NOMO-1 (cell line): ENCODE results near the gene PRR20D.
"Not testable (repeated sequence)": the region's sequence is repeated elsewhere in the genome, so short reads cannot be mapped to it uniquely, and the experiment has no call there.

Experiments used
- DNase-seq, 2 experiments: peaks; one replicate each; lab custom pipeline; 2025; ENCODE audit not compliant: unreplicated experiment in 2 of 2; lab: John Stamatoyannopoulos, UW

The PRR20D gene

GRCh38 chr13:57160332-57160731, at the start of gene PRR20D:
PRR20D (plus strand) TSS chr13:57160632; CDS start chr13:57161019, 387 bp downstream.
- DNase-seq, result not testable (repeated sequence)

DNA sequence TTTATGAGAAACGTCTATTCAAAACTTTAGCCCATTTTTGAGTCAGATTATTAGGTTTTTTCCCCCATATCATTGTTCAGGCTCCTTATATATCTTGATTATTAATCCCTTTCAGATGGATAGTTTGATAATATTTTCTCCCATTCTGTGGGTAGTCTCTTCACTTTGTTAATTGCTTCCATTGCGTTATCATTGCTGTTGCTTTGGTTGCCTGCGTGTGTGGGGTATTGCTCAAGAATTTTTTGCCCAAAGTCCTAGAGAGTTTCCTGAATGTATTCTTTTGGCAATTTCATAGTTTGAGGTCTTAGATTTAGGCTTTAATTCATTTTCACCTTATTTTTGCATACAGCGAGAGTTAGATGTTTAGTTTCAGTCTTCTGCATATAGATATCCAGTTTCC, 45.5 kb upstream of the PRR20D start:
- DNase-seq, result no peak

GRCh38 chr13:57123681-57124080, 36.8 kb upstream of the PRR20D start:
- no peak for DNase-seq

DNA sequence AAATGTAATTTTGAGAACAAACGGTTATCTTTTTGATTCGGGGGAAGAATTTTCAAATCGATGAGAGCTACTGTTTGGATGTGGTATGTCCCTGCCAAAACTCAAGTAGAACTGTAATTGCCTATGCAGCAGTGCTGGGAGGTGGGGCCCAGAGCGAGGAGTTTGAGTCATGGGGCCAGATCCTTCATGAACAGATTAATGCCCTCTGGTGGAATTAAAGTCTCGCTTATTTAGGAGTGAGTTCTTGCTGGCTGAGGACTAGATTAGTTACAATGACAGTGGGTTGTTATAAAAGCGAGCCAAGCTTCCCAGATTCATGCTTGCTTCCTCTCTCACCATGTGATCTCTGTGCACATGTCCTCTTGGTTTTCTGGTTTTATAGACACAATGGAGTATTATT, 31.5 kb upstream of the PRR20D start:
- no peak for DNase-seq

DNA sequence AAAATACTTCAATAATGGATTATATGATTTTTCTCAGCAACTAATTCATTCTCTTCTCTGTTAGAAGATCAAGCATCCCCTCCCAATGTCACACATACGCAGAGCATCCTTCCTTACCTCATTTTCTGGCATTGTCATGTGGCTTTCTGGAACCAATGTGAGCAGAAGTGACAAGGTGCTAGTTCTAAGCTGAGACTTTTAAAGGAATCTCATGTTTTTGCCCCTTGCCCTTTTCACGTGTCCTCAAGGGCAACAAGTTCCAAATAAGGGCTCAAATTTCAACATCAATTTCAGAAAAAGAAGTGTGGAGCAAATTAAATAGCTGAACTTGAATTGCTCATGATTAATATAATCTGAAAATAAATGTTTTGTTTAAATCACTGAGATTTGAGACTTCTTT, 24.3 kb upstream of the PRR20D start:
- no peak for DNase-seq

- no peak for DNase-seq
Measured at GRCh38 chr13:57137585-57137984, 22.8 kb upstream of the PRR20D start.

GRCh38 chr13:57138988-57139387, 21.4 kb upstream of the PRR20D start:
- no peak for DNase-seq

GRCh38 chr13:57139781-57140180, 20.7 kb upstream of the PRR20D start:
- not testable (repeated sequence) for DNase-seq

GRCh38 chr13:57140235-57140968, 20.0 kb upstream of the PRR20D start, which contains the start of gene PRR20A:
PRR20A (plus strand) TSS chr13:57140918; CDS start chr13:57141305, 387 bp downstream.
- not testable (repeated sequence) for DNase-seq

DNA sequence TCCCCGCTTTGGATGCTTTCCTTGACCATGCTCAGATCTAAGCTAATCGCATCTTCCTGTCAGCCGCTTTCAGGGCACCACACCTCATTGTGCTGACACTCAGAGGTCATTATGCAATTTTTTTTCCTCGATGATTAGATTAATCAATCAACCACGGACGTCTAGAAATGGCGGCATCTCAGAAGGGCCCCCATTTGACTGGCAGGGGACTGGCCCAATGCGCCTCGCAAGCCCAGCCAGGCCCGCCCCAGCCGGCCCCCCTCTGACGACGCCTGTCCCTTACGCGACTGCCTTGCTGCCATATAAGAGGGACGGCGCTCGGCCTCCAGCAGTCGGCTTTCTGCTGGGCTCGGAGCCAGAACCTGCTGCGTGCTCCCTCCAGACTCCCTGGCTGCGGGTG, 13.2 kb upstream of the PRR20D start, which contains the start of gene PRR20B:
PRR20B (plus strand) TSS at position 301 of the 400 bp plus-strand sequence. CDS start 387 bp downstream, outside the sequence.
- DNase-seq, result not testable (repeated sequence)

GRCh38 chr13:57148106-57148505, 12.3 kb upstream of the PRR20D start:
- DNase-seq, result not testable (repeated sequence)

DNA sequence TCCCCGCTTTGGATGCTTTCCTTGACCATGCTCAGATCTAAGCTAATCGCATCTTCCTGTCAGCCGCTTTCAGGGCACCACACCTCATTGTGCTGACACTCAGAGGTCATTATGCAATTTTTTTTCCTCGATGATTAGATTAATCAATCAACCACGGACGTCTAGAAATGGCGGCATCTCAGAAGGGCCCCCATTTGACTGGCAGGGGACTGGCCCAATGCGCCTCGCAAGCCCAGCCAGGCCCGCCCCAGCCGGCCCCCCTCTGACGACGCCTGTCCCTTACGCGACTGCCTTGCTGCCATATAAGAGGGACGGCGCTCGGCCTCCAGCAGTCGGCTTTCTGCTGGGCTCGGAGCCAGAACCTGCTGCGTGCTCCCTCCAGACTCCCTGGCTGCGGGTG, 6.7 kb upstream of the PRR20D start, which contains the start of gene PRR20C:
PRR20C (plus strand) TSS at position 301 of the 400 bp plus-strand sequence. CDS start 387 bp downstream, outside the sequence.
- DNase-seq, result not testable (repeated sequence)

GRCh38 chr13:57166897-57167296, 6.5 kb downstream of the PRR20D start, which contains the start of gene PRR20E:
PRR20E (plus strand) TSS chr13:57167197; CDS start chr13:57167584, 387 bp downstream.
- not testable (repeated sequence) for DNase-seq

DNA sequence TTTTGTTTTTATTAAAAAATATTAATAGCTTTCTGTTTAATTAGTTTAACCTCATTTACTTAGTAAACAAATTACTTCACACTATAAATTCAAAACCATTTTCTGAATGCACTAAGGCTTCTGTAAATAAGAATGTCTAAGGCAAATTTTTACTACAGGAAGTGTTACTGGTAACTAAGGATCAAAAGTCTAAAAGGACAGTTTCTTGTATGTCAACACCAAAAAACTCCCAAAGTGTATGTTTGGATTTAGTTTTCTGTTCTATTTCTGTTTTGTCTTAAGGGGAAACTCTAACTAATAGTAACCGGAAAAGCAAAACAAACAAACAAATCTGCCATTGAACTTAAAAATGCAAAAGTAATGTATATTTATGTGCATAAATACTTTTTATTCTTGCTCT, 31.2 kb downstream of the PRR20D start:
- DNase-seq, result no peak

DNA sequence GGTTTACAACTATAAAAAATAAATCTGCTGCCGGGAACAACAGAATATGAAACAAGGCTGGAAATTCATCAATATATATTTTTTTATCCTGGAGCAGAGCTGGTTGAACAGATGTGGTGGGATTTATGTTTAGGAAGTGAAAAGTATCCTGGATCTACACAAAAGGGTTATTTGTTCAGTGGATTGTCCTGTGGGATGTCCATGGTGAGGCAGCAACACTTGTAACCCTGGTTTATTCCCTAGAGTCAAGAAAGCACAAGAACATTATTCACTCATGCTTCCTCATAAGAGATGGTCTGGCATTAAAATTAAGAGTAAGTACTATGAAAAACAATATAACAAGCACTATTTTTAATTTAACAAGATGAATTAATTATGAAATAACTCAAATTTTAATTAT, 52.6 kb downstream of the PRR20D start:
- no peak for DNase-seq
